Suppressor macrophage treated with lipopolysaccharide for 1 hour (primary cell): Measurements from ENCODE around the gene PREX1.

ENCODE experiments used
- DNase-seq, 3 donors: peaks; one replicate each; pipeline ENCODE4 v3.0.0-alpha.2; 2020 to 2022

Gene PREX1

GRCh38 chr20:48729538-48729937 lies 98.3 kb downstream of the PREX1 start:
- DNase-seq, result no peak

DNA sequence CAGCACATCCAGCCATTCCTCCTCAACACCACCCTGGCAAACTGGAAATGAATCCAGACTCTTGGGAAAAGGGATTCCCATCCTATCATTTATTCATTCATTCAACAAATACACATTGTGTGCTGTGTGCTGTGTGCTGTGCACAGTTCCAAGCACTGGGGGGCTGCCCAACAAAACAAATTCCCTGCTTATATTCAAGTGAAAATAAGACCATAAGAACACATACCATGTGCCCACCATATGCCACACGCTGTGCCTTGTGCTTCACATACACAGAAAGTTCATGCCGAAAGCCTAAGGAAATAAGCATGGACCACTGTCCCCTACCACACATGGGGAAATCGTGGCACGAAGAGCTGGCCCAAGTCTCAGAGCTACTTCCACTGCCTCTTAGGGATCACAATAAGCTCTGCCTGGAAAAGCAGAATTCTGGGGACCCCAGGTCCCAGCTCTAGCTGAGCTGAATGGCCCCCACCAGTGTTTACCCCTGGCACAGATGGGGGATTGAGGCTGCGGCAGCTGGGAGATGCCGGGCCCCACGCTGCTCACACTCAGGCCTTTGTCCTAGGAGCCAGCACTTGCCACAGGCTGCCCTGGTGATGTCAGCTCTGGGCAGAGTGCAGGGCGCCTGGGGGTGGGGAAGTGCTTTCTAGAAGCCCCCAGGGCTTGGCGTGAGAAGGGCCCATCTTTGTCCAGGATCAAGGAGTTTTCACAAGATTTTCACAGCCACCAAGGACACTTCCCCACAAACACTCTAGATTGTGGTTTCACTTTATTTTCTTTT lies 99.6 kb downstream of the PREX1 start:
- no peak for DNase-seq

- no peak for DNase-seq
These were observed 100.6 kb downstream of the PREX1 start for GRCh38 chr20:48727226-48727625.

DNA sequence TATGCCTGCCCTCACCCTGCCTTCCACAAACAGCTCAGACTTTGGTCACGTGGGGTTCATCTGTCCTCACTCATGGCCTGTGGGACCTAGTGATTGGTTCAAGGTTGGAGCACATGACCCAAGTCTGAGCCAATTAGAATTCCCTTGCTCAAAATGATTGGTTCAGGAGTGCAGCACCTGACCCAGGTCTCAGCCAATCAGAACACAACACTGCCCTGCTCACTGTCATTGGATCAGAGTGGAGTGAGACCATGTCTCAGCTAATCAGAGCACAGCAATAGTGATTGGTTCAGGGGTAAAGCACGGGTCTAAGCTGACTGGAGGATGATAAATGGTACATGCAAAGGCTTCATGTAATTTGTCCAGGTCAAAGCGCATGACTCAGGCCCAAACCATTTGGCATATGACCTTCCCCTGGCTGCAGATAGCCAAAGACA lies 102.2 kb downstream of the PREX1 start:
- DNase-seq, result peak in 1 of 3 donors; percentile 47

DNA sequence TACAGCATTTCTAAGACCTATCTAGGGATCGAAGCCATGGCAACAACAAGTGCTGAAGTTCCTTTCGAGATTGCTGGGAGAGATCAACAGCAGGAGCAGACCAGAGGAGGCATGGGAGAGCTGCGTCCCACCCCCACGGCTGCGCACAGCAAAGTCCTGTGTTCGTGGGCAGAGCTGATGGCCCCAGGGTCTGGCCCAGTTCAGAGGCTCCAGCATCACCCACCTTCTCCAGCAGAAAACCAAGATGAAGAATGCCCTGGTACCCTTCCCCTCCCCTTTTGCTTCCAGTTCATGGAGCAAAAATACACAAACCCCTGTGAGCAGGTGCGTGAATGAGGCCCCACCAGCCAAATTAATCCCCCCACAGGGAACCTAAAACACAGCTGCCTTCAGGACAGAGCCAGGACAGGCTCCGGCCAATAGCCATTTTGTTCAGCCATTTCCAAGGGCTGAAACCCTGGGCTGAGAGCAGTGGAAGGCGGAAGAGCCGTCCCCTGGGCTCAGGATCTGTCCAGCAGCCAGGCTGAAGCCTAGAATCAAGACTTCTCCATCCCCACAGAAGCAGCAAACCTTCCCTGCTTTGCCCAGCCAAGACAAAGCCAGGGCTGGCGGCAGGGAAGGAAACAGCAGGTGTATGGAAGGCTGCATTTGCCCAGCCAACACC lies 102.8 kb downstream of the PREX1 start:
- DNase-seq, result no peak

DNA sequence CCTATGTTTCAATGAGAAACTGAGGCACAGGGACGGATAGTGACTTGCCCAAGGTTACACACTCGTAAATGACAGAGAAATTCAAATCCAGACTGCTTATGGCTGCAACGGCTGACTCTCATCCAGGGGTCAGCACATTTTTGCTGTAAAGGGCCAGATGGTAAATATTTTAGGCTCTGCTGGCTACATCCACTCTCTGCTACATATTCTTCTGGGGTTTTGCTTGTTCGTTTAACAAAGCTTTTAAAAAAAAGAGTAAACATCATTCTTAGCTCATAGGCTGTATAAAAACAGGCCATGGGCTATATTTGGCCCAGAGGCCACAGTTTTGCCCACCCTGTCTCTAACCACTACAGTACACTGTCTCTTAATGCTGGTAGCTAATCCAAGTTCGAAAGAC lies 103.4 kb downstream of the PREX1 start:
- no peak for DNase-seq

GRCh38 chr20:48723308-48724264 lies 104.2 kb downstream of the PREX1 start:
- DNase-seq, result peak; percentile 60 to 63 (median 62)

GRCh38 chr20:48722737-48723191 lies 105.0 kb downstream of the PREX1 start:
- peak in 2 of 3 donors; percentile 45 to 56 for DNase-seq

GRCh38 chr20:48722002-48722731 lies 105.6 kb downstream of the PREX1 start:
- DNase-seq, result peak; percentile 79 to 94 (median 89)

- no peak for DNase-seq
These were observed 106.3 kb downstream of the PREX1 start for GRCh38 chr20:48721324-48722001.

DNA sequence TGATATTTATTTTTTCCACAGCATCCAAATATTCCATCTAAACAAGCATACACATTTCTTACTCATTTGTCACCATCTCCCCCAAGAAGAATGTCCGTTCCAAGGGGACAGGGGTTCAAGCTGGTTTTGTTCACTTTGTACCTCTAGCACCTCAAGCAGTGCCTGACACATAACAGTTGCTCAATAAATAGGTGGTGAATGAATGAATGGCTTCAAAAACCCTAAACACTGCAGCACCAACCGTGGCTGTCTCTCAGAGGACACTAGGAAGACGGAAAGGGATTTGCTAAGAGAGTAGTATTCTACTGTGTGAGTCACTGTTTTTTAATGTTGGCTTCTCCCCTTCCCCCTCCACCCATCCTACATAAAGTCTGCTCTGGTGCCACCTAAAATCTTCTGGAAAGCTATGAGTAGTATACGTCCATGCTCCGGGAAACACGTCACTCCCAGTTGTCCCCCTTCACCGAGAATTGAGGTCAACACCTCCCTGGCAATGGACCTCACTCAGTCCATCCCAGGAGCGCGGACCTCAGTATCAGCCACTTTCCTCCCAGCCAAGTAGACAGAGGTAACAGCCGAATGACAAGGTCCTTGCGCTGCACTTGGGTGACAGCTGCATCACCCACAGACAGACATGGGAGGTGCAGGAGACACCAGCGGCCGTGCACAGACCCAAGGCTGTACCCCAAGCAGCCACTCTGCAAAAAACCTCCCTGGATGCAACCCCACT lies 107.4 kb downstream of the PREX1 start:
- no peak for DNase-seq

- DNase-seq, result no peak
These were observed 108.1 kb downstream of the PREX1 start for GRCh38 chr20:48719598-48720255.

DNA sequence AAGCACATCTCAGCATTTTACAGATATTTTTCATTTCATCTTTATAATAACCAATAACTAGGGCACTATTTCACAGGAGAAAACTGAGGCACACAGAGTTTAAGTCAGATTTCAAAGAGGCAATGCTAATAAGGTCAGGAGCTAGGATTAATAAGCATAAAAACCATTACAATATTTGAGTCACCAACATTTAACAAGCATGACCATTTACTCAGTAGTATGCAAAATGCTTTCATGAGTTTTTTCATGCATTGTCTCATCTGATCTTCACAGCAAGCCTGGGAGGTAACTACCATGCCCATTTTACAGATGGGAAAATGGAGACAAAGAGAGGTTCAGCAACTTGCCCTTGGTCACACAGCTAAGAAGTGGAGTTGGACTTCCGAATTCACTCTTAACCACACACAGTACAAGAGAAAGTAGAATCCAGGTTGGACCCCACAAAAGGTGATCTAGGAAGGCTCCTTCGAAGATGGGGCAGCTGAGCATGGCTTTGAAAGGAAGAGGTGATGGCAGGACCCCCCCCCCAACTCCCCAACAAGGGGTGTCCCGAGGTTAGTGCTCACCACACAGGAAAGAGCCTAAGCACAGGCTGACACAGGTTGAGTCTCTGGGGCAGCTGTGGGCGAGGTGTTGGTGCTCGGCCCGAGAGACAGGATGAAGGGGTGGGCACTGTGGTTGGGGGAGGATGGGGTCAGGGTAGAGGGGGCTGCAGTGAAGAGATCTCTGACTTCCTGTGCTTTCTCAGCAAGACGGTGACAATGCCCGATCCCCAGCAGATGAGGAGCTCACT lies 108.8 kb downstream of the PREX1 start:
- no peak for DNase-seq

DNA sequence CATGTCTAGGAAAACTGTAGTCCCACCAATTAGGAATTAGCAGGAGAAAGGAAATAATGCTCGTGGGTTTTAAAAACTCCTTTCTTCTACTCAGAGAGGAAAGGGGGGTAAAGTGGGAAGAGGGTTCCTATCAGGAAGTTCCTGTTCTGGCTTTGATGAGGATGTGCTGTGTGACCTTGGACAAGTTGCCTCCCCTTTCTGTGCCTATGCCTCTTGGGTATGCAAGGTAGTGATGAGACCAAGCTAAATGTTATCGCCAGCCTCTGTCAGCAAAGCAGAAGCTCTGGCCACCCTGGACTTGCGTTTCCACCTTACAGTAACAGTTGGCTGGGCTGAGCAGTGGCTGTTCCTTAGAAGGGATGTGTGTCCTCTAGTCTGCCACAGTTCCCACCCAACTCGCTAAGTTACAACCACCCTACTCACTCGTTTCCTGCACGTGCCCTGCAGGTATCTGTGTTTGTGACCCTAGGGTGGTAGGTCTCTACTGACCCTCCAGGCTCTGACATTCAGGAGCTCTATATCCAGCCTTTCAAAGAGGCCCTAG lies 110.0 kb downstream of the PREX1 start:
- no peak for DNase-seq

DNA sequence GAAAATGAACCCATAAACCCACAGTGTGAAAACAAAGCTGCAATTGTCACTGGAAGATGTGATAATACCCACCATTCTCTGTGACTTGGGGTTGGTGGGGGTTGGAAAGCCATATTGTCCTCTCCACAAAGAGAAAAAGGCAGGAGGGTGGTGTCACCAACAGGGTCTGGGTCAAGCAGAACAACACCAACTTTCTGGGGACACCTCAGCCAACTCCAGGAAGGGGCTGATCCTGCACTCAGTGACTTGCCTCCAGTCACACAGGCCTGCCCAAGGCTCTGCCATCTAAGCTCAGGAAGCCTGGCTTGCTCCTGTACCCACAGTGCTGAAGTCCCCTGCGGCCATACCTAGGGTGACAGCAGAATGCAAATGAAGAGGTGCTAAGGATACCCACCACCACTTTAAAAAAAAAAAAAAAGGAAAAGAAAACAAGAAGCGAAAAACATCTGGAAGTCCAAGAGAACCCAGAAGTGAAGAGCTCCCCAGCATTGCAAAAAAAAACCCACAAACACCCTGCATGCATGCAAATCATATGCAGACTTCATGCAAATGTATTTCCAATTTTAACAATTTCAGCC lies 110.6 kb downstream of the PREX1 start:
- DNase-seq, result peak in 1 of 3 donors; percentile 48

- no peak for DNase-seq
These were observed 111.3 kb downstream of the PREX1 start for GRCh38 chr20:48716541-48716940.

DNA sequence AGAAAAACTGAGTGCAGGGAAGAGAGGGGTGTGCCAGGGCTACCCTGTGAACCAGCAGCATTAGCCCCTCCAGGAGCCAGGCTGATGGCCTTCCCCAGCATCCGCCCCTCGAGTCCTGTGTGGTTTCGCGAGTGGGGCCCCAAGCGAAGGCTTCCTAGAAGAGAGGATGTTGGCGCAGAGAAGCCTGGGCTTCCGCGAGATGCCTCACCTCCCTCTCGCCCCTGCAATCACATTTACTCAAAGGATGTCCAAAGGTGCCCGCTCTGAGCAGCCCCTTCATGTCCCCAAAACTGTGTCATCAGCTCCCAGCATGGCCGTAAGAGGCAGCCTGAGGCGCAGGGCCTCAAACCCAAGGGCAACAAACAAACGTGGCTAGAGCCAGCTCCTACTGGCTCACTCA lies 111.7 kb downstream of the PREX1 start:
- DNase-seq, result no peak

DNA sequence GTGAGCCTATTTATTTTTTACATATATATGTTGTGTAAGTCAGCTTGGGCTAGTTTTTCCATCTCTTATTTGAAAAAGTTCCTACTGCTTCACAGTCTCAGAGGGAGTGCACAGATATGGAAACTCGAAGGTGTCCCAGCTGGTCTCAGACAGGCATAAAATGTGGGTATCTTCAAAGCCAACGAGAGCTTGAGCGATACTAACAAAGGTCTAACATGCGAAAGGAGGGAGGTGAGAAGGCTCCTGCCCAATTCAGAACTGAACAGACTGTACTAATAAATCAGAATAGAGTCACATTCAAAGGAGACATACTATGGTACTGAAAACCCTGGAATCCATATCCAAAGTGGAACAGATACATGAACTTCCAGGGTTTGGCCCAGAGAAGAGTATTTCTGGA lies 113.0 kb downstream of the PREX1 start:
- no peak for DNase-seq
